ENCODE results near the gene NEK10.

The NEK10 gene

GRCh38 chr3:27186013-27186412 lies 183.2 kb downstream of the NEK10 start:
- no peak for DNase-seq

GRCh38 chr3:27185231-27185989 lies 183.8 kb downstream of the NEK10 start:
- no peak for DNase-seq

- no peak for DNase-seq
These were observed 184.9 kb downstream of the NEK10 start for GRCh38 chr3:27184261-27184660.

- DNase-seq, result no peak
These were observed 192.9 kb downstream of the NEK10 start for GRCh38 chr3:27176256-27176655.

GRCh38 chr3:27174530-27174929 lies 194.7 kb downstream of the NEK10 start:
- no peak for DNase-seq

GRCh38 chr3:27171113-27171512 lies 198.1 kb downstream of the NEK10 start:
- no peak for DNase-seq

- peak in 27 of 56 donors; percentile 0 to 72 (median 15) for DNase-seq
These were observed 202.3 kb downstream of the NEK10 start for GRCh38 chr3:27166888-27167287.

GRCh38 chr3:27165321-27165721 lies 203.9 kb downstream of the NEK10 start:
- no peak for DNase-seq

- no peak for DNase-seq
These were observed 208.3 kb downstream of the NEK10 start for GRCh38 chr3:27160779-27161287.

- no peak for DNase-seq
These were observed 209.0 kb downstream of the NEK10 start for GRCh38 chr3:27160146-27160545.

GRCh38 chr3:27147215-27147614 lies 222.0 kb downstream of the NEK10 start:
- DNase-seq, result no peak

GRCh38 chr3:27146786-27147185 lies 222.4 kb downstream of the NEK10 start:
- DNase-seq, result no peak

GRCh38 chr3:27145719-27146118 lies 223.5 kb downstream of the NEK10 start:
- DNase-seq, result no peak

- DNase-seq, result no peak
These were observed 227.5 kb downstream of the NEK10 start for GRCh38 chr3:27141668-27142067.

- no peak for DNase-seq
These were observed 230.6 kb downstream of the NEK10 start for GRCh38 chr3:27138562-27138961.

- DNase-seq, result no peak
These were observed 231.2 kb downstream of the NEK10 start for GRCh38 chr3:27138005-27138404.

GRCh38 chr3:27134171-27134796 lies 234.9 kb downstream of the NEK10 start:
- DNase-seq, result peak in 49 of 56 donors; percentile 2 to 71 (median 23)

- no peak for DNase-seq
These were observed 236.1 kb downstream of the NEK10 start for GRCh38 chr3:27133060-27133459.

- no peak for DNase-seq
These were observed 238.4 kb downstream of the NEK10 start for GRCh38 chr3:27130796-27131195.

- DNase-seq, result no peak
These were observed 241.3 kb downstream of the NEK10 start for GRCh38 chr3:27127879-27128278.

- DNase-seq, result no peak
These were observed 242.0 kb downstream of the NEK10 start for GRCh38 chr3:27127195-27127594.

GRCh38 chr3:27125821-27126501 lies 243.2 kb downstream of the NEK10 start:
- DNase-seq, result no peak
